ENCODE data around the gene ACOX3. TPM values are rescaled to one million over a fixed set of nuclear protein-coding genes. Genes with fewer than 3 reads are reported as not detected.
"Not testable (repeated sequence)": the region's sequence is repeated elsewhere in the genome, so short reads cannot be mapped to it uniquely, and the experiment has no call there.

ACOX3 gene
- total RNA-seq, 1 donor from 2014 or later = 21.6 TPM

DNA sequence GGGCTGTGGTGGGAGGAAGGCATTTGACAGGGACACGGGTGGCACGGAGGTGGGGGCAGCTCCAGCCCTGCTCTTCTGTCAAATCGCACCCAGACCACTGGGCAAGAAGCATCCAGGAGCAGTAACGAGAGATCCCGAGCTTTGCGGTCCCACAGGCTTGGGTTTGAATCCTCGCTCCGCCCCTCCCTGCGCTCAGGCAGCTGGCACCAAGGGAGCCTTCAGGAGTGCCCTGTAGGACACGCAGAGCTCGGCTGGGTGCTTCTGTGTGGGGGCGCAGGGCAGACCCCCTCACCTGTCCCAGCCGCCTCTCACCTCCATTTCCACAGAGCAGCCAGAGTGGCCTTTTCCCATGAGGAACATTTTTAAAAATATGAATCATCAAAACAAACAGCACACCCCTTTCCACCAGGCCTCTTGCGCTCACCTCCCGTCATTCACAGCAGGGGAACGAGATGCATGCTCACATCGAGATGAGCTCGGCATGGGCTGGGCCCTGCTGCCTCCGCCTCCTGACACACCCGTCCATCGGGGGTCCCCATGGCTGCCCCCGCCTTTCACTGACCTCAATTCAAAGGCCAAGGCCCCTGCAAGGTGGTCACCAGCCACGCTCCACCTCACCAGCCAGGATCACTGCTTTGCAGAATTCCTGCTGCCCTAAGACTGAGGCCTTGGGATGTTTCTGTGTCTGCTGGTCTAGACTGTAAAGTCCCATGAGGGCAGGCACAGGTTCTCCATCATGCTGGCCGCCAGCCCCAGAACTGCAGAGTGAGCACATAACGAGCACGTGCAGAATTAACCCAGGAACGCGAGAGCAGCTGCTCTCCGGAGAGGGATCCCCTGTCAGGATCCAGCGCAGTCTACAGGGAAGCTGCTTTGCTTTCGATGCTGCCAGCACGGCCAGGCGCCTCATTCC, 52.7 kb downstream of the ACOX3 start:
- DNase-seq = no peak
- ATAC-seq = no peak
- H3K9me3 ChIP-seq = no peaks in the 10 kb centered on the region
- peaks cover 7% of the 10 kb centered on the region for H3K4me1 ChIP-seq
- no peak overlapping the region for H3K4me3 ChIP-seq
- intact Hi-C loops (cut with DNase I) = no loop called here
- no peak overlapping the region for H3K27ac ChIP-seq
- H3K27me3 ChIP-seq = no peaks in the 10 kb centered on the region
- peaks cover 48% of the 10 kb centered on the region for H3K36me3 ChIP-seq
- TF ChIP-seq, protein P1, sequence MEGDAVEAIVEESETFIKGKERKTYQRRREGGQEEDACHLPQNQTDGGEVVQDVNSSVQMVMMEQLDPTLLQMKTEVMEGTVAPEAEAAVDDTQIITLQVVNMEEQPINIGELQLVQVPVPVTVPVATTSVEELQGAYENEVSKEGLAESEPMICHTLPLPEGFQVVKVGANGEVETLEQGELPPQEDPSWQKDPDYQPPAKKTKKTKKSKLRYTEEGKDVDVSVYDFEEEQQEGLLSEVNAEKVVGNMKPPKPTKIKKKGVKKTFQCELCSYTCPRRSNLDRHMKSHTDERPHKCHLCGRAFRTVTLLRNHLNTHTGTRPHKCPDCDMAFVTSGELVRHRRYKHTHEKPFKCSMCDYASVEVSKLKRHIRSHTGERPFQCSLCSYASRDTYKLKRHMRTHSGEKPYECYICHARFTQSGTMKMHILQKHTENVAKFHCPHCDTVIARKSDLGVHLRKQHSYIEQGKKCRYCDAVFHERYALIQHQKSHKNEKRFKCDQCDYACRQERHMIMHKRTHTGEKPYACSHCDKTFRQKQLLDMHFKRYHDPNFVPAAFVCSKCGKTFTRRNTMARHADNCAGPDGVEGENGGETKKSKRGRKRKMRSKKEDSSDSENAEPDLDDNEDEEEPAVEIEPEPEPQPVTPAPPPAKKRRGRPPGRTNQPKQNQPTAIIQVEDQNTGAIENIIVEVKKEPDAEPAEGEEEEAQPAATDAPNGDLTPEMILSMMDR (IDR thresholded peaks at IDR 0.05) = no peak

DNA sequence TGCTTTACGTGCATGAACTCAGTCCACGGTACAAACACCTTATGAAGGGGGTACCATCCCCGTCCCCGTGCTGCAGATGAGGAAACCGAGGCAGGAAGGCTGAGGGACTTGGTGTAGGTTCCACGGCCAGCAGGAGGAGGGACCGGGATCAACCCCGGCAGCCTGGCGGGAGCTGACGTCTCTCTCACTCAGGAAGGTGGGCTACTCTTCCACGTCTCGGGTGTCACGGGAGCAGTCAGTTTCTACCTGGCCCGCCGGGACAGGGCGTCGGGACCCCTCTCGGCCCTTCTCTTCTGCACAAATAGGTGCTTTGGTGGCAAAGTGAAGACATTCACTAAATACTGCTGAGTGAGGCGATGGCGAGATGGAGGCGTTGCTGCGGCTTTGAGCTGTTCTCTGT, 53.3 kb downstream of the ACOX3 start:
- H3K36me3 ChIP-seq = peaks cover 43% of the 10 kb centered on the region
- ATAC-seq (no peak), DNase-seq (no peak)
- H3K4me3 ChIP-seq = no peak overlapping the region
- TF ChIP-seq, protein P1 (IDR thresholded peaks at IDR 0.05) = no peak
- intact Hi-C loops (cut with DNase I) = no loop called here
- peaks cover under 1% of the 10 kb centered on the region for H3K4me1 ChIP-seq
- H3K27ac ChIP-seq = no peak overlapping the region
- H3K9me3 ChIP-seq = no peaks in the 10 kb centered on the region
- H3K27me3 ChIP-seq = no peaks in the 10 kb centered on the region

DNA sequence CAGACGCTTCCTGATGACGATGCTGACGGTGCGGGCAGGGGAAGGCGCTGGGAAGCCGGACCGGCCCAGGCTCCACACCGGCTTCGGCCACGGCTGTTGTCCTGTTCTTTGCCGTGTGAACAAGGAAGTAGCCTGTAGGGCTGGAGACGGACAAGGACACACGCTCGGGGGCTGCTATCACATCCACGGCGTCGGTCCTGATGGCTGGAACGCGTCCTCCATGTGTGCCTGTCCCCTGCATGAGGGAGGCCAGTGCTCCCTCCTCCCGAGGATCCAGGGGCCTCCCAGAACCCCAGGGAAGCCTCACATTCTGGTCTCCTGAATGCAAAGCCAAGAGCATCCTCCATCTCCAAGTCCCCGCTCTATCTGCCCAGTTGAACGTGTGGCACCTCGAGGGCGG, 53.8 kb downstream of the ACOX3 start:
- H3K4me1 ChIP-seq = no peaks in the 10 kb centered on the region
- no peak for ATAC-seq
- no peak overlapping the region for H3K4me3 ChIP-seq
- H3K36me3 ChIP-seq = peaks cover 38% of the 10 kb centered on the region
- H3K27me3 ChIP-seq = no peaks in the 10 kb centered on the region
- no peak overlapping the region for H3K27ac ChIP-seq
- intact Hi-C loops (cut with DNase I) = no loop called here
- TF ChIP-seq, protein P1 (IDR thresholded peaks at IDR 0.05) = no peak
- DNase-seq = no peak
- H3K9me3 ChIP-seq = no peaks in the 10 kb centered on the region

DNA sequence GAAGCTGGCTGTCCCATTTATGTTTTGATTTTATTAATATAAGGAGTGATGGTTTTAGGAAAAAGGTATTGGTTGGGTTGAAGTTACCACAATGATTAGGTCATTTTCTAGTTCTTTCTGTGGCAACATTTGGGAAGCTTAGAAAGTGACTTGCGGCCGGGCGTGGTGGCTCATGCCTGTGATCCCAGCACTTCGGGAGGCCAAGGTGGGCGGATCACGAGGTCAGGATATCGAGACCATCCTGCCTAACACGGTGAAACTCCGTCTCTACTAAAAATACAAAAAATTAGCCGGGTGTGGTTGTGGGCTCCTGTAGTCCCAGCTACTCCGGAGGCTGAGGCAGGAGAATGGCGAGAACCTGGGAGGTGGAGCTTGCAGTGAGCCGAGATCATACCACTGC, 54.4 kb downstream of the ACOX3 start:
- intact Hi-C loops (cut with DNase I) = not testable (repeated sequence)

DNA sequence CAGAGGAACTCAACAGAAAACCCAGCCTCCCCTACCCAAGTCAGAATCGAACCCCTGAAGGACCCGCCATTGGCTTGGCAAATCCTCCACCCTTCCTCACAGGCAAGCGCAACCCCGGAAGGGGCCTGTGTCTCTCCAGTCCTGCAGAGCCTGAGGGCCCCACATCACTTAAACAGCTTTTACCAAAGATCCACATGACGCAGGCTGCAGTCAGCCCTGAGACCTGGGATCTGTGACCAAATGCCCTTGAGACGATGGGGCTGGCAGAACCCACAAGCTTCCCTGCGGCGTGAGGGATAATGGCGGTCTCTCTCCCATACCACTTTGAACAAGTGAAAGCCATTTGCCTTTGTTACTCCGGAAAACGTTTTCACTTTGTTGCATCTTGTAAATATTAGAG, 54.9 kb downstream of the ACOX3 start:
- DNase-seq (no peak), ATAC-seq (no peak)
- H3K27me3 ChIP-seq = no peaks in the 10 kb centered on the region
- H3K4me1 ChIP-seq = no peaks in the 10 kb centered on the region
- H3K9me3 ChIP-seq = no peaks in the 10 kb centered on the region
- H3K4me3 ChIP-seq = no peak overlapping the region
- no peak overlapping the region for H3K27ac ChIP-seq
- peaks cover 31% of the 10 kb centered on the region for H3K36me3 ChIP-seq
- intact Hi-C loops (cut with DNase I) = no loop called here
- TF ChIP-seq, protein P1 (IDR thresholded peaks at IDR 0.05) = no peak

More for the DNA sequence above, 54.4 kb downstream of the ACOX3 start:
- not testable (repeated sequence) for ATAC-seq, H3K27ac ChIP-seq, H3K4me3 ChIP-seq, H3K4me1 ChIP-seq, H3K27me3 ChIP-seq, H3K9me3 ChIP-seq, DNase-seq
- H3K36me3 ChIP-seq = peaks cover 32% of the 10 kb centered on the region

DNA sequence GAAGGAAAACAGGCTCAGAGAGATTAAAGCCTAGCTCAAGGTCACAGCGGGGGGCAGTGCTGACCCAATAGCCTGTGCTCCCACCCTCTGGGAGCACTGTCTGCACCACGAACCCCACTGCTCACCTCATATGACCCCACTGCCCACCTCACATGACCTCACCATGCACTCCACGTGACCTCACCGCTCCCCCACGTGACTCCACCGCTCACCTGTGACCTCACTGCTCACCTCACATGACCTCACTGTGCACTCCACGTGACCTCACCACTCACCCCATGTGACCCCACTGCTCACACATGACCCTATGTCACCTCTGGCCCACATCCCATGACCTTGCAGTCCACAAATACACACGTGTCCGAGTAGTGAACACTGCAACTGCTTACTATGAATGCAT, 55.4 kb downstream of the ACOX3 start:
- TF ChIP-seq, protein P1 (IDR thresholded peaks at IDR 0.05) = no peak
- H3K9me3 ChIP-seq = no peaks in the 10 kb centered on the region
- H3K27ac ChIP-seq = no peak overlapping the region
- ATAC-seq = no peak
- no peaks in the 10 kb centered on the region for H3K27me3 ChIP-seq
- DNase-seq = no peak
- peaks cover 31% of the 10 kb centered on the region for H3K36me3 ChIP-seq
- no peaks in the 10 kb centered on the region for H3K4me1 ChIP-seq
- H3K4me3 ChIP-seq = no peak overlapping the region
- intact Hi-C loops (cut with DNase I) = no loop called here

Measured in upper lobe of right lung (tissue), 1 donor.